Stomach (tissue), 4 donors: ENCODE data around the gene KCNJ14.

ENCODE experiments used
- POLR2A ChIP-seq, 4 donors: fragments of 450-650 bp; IDR thresholded peaks; one replicate each; pipeline ENCODE4 v1.6.1; 2016; ENCODE audit warnings: antibody characterized with exemption in 4 of 4, control low read depth in 2 of 4, mild to moderate bottlenecking in 1 of 4, moderate library complexity in 1 of 4
- TF ChIP-seq, protein P1 (sequence below), 7 experiments: fragments of 450-650 bp in 4 of 7; fragments of 200-600 bp in 3 of 7; sonication (generic) in 3 of 7; IDR thresholded peaks; one replicate each; pipeline ENCODE4 v1.5.1; 2016 to 2019; ENCODE audit warnings: antibody characterized with exemption in 7 of 7, control low read depth in 2 of 7, mild to moderate bottlenecking in 1 of 7

DNA sequence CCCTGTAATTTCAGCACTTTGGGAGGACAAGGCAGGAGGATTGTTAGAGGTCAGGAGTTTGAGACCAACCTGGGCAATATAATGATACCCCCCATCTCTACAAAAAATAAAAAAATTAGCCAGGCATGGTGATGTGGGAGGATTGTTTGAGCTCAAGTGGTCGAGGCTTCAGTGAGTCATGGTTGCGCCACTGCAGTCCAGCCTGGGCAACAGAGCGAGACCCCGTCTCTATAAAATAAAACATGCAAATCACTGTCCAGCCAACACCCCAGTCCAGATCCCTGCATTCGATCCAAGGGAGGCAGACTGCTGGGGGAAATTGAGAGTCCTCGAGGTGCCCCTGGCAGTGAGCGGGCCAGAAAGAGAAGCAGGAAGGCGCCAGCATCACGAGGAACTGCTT is 20.8 kb downstream of the KCNJ14 start:
- no peak for TF ChIP-seq POLR2A (IDR thresholded peaks at IDR 0.05)
- TF ChIP-seq, protein P1, sequence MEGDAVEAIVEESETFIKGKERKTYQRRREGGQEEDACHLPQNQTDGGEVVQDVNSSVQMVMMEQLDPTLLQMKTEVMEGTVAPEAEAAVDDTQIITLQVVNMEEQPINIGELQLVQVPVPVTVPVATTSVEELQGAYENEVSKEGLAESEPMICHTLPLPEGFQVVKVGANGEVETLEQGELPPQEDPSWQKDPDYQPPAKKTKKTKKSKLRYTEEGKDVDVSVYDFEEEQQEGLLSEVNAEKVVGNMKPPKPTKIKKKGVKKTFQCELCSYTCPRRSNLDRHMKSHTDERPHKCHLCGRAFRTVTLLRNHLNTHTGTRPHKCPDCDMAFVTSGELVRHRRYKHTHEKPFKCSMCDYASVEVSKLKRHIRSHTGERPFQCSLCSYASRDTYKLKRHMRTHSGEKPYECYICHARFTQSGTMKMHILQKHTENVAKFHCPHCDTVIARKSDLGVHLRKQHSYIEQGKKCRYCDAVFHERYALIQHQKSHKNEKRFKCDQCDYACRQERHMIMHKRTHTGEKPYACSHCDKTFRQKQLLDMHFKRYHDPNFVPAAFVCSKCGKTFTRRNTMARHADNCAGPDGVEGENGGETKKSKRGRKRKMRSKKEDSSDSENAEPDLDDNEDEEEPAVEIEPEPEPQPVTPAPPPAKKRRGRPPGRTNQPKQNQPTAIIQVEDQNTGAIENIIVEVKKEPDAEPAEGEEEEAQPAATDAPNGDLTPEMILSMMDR (IDR thresholded peaks at IDR 0.05): no peak
